Measurements from ENCODE around the gene ZSWIM9.
A peak's percentile ranks its signal among the peaks of the same experiment; 100 is the strongest.

The ZSWIM9 gene

GRCh38 chr19:48169939-48170803, at the start of gene ZSWIM9, which contains the start of gene LIG1:
TSS of gene ZSWIM9 (plus strand) at chr19:48170680. CDS start at chr19:48171803, 1,123 bp downstream.
TSS of gene LIG1 (minus strand) at chr19:48170344. CDS start at chr19:48165566, 4,778 bp downstream.
- peak; percentile 95 for DNase-seq

- DNase-seq, result no peak
Measured at GRCh38 chr19:48121066-48121465, 49.4 kb upstream of the ZSWIM9 start.

- peak; percentile 49 for DNase-seq
Measured at GRCh38 chr19:48121909-48122371, 48.5 kb upstream of the ZSWIM9 start.

GRCh38 chr19:48122421-48122820, 48.1 kb upstream of the ZSWIM9 start:
- DNase-seq, result no peak

- DNase-seq, result no peak
Measured at GRCh38 chr19:48123907-48124651, 46.4 kb upstream of the ZSWIM9 start.

- no peak for DNase-seq
Measured at GRCh38 chr19:48127561-48127960, 42.9 kb upstream of the ZSWIM9 start.

- DNase-seq, result no peak
Measured at GRCh38 chr19:48133094-48133493, 37.4 kb upstream of the ZSWIM9 start.

GRCh38 chr19:48135411-48135810, 35.1 kb upstream of the ZSWIM9 start:
- DNase-seq, result no peak

- no peak for DNase-seq
Measured at GRCh38 chr19:48136547-48136946, 33.9 kb upstream of the ZSWIM9 start.

GRCh38 chr19:48137411-48137810, 33.1 kb upstream of the ZSWIM9 start:
- DNase-seq, result no peak

GRCh38 chr19:48139053-48139452, 31.4 kb upstream of the ZSWIM9 start:
- DNase-seq, result no peak

GRCh38 chr19:48147597-48148175, 22.8 kb upstream of the ZSWIM9 start:
- no peak for DNase-seq

- DNase-seq, result no peak
Measured at GRCh38 chr19:48148576-48148975, 21.9 kb upstream of the ZSWIM9 start.

- DNase-seq, result no peak
Measured at GRCh38 chr19:48149430-48149829, 21.1 kb upstream of the ZSWIM9 start.

- DNase-seq, result peak; percentile 64
Measured at GRCh38 chr19:48152551-48152950, 17.9 kb upstream of the ZSWIM9 start.

GRCh38 chr19:48154003-48154402, 16.5 kb upstream of the ZSWIM9 start:
- no peak for DNase-seq

- DNase-seq, result no peak
Measured at GRCh38 chr19:48158210-48158790, 12.2 kb upstream of the ZSWIM9 start.

- no peak for DNase-seq
Measured at GRCh38 chr19:48168689-48169088, 1.8 kb upstream of the ZSWIM9 start.

GRCh38 chr19:48169578-48169938, 922 bp upstream of the ZSWIM9 start:
- peak; percentile 75 for DNase-seq

- DNase-seq, result no peak
Measured at GRCh38 chr19:48170817-48171347, 402 bp downstream of the ZSWIM9 start.

GRCh38 chr19:48171710-48172109, 1.2 kb downstream of the ZSWIM9 start:
- DNase-seq, result no peak

- DNase-seq, result no peak
Measured at GRCh38 chr19:48174445-48175030, 4.1 kb downstream of the ZSWIM9 start.

Data from right forelimb (tissue), 1 donor.